HG02938 (cell line): ENCODE data around the gene ABCD3.
"Not testable (repeated sequence)": the region's sequence is repeated elsewhere in the genome, so short reads cannot be mapped to it uniquely, and the experiment has no call there.

Experiments
- ATAC-seq: cut with Tn5 transposase; IDR thresholded peaks from one replicate; pipeline ENCODE4 v1.9.1; 2021; ENCODE audit warnings: mild to moderate bottlenecking, moderate library complexity; ENCODE audit not compliant: unreplicated experiment

Gene ABCD3

DNA sequence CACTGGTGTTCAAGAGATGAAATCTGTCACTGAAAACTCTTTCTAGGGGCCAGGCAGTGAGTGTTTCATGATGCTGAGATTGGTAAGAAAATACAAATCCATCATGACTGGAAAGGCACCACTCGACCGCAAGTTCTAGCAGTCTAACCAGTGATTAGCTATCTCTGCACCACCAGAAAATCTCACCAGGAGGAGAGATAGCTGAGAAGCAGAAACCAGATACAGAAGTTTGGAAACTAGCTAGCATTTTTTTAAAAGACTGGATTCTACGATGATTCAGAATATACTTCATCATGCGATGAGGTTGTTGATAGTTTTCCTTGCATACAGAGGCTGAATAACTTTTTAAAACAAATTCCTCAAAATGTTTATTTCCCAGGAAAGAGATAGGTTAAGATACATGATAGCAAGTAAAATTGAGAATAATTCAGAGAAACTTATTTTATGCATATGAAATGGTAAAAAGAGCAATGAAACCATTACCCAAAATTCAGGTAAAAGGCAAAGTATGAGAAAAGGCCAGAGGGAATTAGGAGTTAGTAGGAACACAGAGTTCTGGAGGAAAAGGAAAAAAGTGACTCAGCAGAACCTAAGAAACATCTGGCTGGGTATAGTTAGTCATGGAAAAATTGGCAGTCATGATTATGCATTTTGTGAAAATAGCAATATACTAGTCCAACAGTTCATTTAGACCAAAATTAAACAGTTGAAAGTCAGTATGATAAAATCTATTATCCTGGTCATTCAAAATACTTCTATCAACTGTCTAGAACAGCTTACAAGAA lies 126.7 kb downstream of the ABCD3 start:
- ATAC-seq, result no peak

DNA sequence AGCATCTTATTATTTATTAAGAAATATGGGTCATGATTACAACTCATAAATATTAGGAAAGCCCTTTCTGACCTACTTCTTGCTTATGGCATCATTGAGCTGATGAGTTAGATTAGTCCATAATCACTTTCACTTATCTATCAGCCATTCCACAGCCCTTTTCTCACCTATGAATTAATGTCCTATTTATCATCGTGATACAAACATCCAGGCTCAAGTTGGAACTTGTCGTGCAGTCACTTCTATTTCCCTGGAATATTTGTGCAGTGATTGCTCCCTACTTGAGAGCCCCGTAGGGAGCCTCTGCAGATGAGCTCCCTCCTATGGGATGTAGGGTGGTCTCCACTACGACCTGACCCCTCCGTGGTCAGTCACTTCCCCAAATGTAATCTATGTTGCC lies 131.5 kb downstream of the ABCD3 start:
- no peak for ATAC-seq

DNA sequence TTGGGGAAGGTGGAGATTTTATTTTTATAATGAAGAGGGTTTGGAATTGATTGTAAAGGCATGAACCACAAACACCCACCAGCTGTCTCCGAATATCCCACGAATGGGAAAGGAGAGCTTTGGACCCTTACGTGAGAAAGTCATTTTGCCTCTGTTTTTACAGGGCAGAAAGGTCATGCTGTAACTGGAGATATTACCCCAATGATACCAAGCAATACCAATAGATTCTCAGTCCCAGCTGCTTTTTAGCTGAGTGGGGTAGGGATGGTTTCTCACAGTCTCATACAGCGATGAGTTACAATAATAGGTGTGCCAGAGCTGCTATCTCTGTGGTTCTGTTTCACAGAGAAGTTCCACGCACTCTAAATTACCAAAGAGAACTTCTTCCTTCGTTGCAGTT lies 132.2 kb downstream of the ABCD3 start:
- no peak for ATAC-seq

DNA sequence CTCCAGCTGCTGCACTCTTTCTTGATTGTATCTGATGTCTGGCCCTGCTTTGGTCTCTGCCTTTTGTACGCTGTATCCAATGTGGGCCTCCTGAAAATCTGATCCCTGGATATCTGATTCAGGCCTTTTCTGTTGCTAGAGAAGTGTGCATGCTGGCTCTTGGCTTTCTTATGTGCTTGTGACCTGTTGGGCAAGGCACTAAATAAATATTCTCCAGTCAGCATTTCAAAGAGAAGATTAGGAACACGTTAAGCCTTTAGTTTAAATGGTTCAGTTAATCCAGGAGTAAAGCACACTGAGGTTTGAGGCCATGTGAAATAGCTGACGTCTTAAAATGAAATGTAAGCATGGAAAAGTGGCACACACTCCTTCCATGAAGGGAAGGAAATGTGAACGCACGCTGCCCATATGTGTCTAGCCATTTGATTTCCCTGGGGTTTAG lies 132.6 kb downstream of the ABCD3 start:
- no peak for ATAC-seq

DNA sequence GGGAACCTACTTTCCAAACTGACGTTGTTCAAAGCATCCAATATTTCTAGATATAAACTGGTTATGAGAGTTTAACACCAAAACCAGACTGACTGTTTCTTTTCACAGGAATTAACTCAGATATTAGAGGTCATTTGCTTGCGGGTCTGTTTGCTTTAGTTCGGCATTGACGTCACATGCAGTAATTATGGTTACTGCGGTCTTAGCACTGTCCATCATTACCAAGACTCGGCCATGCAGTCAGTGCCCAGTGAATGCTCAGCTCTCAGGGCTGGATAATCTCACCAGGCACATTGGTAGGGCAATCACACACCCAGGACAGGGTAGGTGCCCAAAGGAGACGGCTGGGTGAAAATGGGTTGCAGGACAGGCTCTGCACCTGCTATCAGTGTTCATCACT lies 133.3 kb downstream of the ABCD3 start:
- no peak for ATAC-seq

DNA sequence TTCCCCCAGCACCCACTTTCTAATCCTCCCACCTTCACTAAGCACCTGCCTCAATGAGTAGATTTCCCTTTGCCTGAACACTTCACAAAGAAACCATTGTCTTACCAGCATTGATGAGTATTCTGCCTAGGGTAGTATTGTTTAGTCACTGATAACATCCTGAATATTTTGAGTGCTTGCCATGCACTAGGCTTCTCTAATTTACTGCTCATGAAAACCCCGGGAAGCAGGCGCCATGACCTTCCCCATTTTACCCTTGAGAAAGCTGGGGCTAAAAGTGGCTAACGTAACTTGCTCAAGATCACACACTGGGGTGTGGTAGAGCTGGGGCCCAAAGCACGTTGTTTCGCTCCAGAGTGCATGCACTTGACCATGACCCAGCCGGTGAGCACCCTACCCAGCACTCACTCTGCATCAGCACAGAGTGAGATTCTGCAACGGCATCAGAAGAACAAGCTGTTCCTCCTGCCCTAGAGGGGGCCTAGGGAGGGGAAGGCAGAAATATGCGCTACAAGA lies 133.9 kb downstream of the ABCD3 start:
- no peak for ATAC-seq

DNA sequence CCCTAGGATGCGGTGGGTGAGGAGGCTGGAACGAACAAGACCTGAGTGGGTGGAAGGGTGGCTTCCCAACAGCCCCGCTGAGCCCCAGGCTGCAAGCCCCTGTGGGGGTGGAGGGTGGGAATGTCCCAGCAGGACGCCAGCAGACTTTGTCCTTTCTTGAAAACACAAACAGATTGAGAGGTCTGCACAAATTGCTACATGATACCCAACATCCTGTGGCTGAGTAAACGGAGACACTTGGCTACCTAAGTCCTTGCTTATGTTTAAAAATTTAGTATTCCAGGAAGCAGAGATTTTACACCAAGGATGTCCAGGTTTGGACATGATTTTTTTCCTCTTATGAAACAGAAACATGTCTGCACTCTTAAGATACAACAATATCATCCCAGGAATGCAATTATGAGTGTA lies 135.1 kb downstream of the ABCD3 start:
- no peak for ATAC-seq

DNA sequence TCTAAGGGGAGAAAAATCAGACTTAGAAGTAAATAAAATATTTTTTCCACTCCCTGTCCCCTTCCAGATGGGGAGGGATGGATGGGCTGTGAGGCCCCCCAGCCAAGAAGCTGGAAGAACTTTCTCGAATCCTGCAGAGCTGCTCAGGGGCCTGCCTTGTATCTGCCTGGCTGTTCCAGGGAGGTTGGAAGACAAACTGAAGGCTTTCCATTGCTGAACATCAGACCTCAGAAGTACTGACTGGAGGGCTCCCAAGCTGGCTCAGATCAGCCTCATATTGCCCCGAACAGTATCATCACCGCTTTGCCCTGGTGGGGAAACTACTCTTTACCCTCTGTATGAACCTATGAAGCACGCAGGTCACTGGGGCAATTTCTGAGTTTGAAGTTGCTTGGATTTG lies 135.7 kb downstream of the ABCD3 start:
- no peak for ATAC-seq

DNA sequence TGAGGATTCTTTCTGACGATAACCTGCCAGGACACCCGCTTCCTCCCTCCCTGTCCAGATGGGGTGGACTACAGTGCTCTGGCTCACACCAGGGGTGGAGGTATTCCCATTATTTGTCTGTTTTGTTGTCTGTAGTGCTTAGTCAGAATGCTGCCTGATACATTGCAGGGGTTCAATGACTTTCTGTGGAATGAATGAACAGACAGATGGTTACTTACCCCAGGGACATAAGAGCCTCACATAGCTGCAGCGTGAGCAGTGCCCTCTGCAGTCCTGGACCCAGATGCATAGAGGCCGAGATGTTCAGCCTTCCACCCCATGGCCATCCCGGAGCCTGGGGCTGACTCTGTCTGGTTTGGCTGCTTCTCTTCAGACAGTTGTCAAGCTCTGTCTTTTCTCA lies 136.4 kb downstream of the ABCD3 start:
- no peak for ATAC-seq

DNA sequence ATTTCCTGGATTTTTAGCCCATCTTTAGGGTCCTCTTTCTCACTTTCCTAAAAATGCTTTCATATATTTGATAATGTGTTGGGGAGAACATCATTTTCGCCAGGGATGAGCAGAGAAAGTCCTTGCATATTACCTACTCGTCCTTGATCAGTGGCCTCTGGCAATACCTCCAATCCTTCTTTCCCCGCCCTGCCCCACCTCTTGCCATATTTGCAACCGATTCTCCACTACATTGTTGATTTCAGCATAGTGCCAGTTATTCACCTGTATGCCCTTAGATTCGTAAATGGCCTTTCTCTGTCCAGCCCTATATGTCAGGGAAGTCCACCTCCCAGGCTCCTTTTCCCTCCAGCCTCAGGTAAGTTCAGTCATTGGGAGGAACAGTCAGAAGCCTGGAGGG lies 136.9 kb downstream of the ABCD3 start:
- no peak for ATAC-seq

DNA sequence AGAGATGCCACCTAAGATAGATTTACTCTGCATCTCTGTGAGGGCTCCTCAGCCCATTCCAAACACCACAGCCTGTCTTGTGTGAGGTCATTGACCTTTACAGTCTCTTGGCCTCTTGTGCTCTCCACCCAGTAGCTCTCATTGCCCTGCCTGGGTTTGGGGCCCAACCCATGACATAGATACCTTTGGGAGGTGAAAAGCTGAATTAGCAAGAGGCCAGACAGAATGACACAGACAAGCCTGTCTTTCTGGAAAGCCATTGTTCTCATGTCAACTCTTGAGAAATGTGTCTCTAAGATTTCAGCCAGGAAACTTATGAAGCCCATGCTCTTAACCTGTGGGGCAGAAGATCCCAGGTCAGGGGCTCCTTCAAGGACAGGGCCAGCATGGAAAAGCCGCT lies 141.7 kb downstream of the ABCD3 start:
- no peak for ATAC-seq

DNA sequence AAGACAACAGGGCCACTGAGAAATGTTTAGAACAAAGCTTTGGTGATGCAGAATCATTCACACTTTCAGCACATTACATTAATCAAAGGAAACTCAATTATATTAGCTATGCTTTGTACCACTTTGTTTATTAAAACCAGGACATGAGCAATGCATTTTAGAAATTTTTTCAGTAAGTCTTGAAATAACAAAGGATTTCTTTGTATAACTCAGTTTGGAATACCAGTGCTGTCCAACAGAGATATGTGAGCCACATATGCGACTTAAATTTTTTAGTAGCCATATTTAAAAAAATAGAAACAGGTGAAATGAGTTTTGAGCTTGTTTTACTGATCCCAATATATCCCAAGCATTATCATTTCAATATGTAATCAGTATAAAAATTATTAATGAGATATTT lies 142.1 kb downstream of the ABCD3 start:
- no peak for ATAC-seq

DNA sequence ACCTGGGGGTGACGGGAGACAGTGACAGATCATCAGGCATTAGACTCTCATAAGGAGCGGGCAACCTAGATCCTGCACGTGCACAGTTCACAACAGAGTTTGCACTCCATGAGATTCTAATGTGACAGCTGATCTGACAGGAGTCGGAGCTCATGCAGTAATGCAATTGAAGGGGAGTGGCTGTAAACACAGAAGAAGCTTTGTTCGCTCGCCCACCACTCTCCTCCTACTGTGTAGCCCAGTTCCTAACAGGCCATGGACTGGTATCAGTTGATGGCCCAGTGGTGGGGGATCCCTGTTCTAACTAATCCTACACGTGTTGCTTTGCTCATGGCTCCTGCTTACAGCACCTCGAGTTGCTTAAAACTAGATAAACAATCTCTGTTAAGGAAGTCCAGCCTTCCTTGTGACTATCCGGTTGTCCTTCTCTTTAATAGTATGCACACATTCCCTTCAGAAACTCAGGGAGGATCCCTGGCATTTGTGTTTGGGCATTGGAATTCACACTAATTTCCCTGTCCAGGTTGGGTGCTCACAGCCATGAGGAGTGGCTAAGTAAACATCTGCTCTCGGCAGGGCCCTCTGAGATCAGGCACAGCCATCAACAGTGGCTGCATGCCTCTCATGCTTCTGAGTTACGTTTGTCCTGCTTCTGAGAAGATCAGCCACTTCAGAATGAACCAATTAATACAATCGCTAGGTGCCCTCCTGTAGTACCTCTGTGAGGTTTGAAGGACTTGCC lies 144.5 kb downstream of the ABCD3 start:
- no peak for ATAC-seq

DNA sequence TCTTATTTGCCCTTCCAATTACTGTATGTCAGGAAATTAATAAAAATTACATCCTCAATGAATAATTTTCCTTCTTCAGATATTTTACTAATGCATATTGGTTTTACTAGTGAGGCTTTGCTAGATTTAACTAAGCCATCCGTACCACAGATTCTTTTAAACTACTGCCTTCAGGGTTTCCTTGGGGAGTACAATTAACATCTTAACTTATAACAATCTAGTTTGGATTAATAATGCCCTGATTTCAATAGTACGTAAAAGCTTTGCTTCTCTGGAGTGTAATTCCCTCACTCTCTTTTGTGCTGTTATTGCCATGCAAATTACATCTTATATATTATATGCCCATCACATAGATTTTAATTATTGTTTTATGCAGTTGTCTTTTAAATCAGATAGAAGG lies 147.7 kb downstream of the ABCD3 start:
- ATAC-seq, result no peak

DNA sequence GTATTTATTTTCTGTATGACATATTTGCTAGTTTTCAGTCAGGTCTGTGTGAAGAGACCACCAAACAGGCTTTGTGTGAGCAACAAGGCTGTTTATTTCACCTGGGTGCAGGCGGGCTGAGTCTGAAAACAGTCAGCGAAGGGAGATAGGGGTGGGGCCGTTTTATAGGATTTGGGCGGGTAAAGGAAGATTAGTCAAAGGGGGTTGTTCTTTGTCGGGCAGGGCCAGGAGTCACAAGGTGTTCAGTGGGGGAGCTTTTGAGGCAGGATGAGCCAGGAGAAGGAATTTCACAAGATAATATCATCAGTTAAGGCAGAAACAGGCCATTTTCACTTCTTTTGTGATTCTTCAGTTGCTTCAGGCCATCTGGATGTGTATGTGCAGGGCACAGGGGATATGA lies 148.2 kb downstream of the ABCD3 start:
- not testable (repeated sequence) for ATAC-seq

DNA sequence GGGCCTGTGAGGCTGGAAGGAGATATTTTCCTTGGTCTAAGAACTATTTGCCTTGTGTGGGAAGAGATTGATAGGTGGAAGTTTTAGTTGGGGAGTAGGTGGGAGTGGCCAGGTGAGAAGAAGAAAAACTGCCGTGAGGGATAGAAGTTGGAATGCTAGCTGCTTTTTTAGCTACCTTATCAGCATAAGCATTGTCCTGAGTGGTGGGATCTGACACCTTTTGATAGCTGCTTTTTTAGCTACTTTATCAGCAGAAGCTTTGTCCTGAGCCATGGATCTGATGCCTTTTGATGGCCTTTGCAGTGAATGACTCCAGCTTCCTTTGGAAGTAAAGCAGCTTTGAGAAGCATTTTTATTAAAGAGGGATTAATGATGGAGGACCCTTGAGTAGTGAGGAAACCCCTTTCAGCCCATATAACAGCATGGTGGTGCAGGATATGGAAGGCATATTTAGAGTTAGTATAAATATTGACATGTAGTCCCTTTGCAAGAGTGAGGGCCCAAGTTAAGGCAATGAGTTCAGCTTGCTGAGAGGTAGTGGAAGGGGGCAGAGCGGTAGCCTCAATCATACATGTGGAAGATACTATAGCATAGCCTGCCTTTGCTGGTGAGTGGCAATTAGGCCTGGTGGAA lies 149.9 kb downstream of the ABCD3 start:
- ATAC-seq, result not testable (repeated sequence)
